Omental fat pad (tissue), 4 donors: ENCODE measurements around the gene PPP2R2C. TPM values are rescaled to one million over a fixed set of nuclear protein-coding genes. Genes with fewer than 3 reads are reported as not detected.

Experiments used
- ATAC-seq: fragments of 150-250 bp; one replicate; pipeline ENCODE4 v1.9.1; 2016; ENCODE audit warnings: mild to moderate bottlenecking, moderate library complexity; ENCODE audit not compliant: low FRiP score
- DNase-seq: peaks from one replicate; pipeline ENCODE4 v3.0.0-alpha.2; 2019; ENCODE audit warnings: low spot score
- CTCF ChIP-seq, 3 donors: fragments of 450-650 bp; IDR thresholded peaks; one replicate each; pipeline ENCODE4 v1.5.1; 2016 to 2017; ENCODE audit warnings: antibody characterized with exemption in 3 of 3, mild to moderate bottlenecking in 3 of 3, moderate library complexity in 2 of 3
- total RNA-seq, 4 donors: library from RNA; depleted of rRNA; stranded (reverse); fragments of >200 nt; gene quantifications; one replicate each; pipeline ENCODE4 v1.1.0, GENCODE V29; 2016

The PPP2R2C gene
- total RNA-seq, 4 donors from 2014 or later: 0.38 to 1.7 (median 0.68) TPM

GRCh38 chr4:6322067-6322760, 150.2 kb downstream of the PPP2R2C start:
- no peak for DNase-seq
- ATAC-seq: no peak
- TF ChIP-seq CTCF (IDR thresholded peaks at IDR 0.05): no peak

- TF ChIP-seq CTCF (IDR thresholded peaks at IDR 0.05): no peak
- no peak for DNase-seq
Measured at GRCh38 chr4:6321361-6321760, 151.1 kb downstream of the PPP2R2C start.

GRCh38 chr4:6320663-6321062, 151.8 kb downstream of the PPP2R2C start:
- no peak for ATAC-seq

More at GRCh38 chr4:6321361-6321760, 151.1 kb downstream of the PPP2R2C start:
- no peak for ATAC-seq

GRCh38 chr4:6319530-6320150, 152.8 kb downstream of the PPP2R2C start:
- ATAC-seq (no peak), DNase-seq (no peak)
- TF ChIP-seq CTCF (IDR thresholded peaks at IDR 0.05): no peak

More at GRCh38 chr4:6320663-6321062, 151.8 kb downstream of the PPP2R2C start:
- DNase-seq: no peak
- no peak for TF ChIP-seq CTCF (IDR thresholded peaks at IDR 0.05)

- ATAC-seq (no peak), DNase-seq (no peak)
- TF ChIP-seq CTCF (IDR thresholded peaks at IDR 0.05): no peak
Measured at GRCh38 chr4:6318206-6318605, 154.2 kb downstream of the PPP2R2C start.

GRCh38 chr4:6316461-6317003, 155.9 kb downstream of the PPP2R2C start:
- TF ChIP-seq CTCF (IDR thresholded peaks at IDR 0.05): no peak
- DNase-seq (no peak), ATAC-seq (no peak)
